ENCODE data around the gene MS4A7. TPM values are rescaled to one million over a fixed set of nuclear protein-coding genes. Genes with fewer than 3 reads are reported as not detected.

MS4A7 gene
- total and polyA plus RNA-seq, 2 of the 4 experiments (the other 2 are of a cell fraction), result not detected

DNA sequence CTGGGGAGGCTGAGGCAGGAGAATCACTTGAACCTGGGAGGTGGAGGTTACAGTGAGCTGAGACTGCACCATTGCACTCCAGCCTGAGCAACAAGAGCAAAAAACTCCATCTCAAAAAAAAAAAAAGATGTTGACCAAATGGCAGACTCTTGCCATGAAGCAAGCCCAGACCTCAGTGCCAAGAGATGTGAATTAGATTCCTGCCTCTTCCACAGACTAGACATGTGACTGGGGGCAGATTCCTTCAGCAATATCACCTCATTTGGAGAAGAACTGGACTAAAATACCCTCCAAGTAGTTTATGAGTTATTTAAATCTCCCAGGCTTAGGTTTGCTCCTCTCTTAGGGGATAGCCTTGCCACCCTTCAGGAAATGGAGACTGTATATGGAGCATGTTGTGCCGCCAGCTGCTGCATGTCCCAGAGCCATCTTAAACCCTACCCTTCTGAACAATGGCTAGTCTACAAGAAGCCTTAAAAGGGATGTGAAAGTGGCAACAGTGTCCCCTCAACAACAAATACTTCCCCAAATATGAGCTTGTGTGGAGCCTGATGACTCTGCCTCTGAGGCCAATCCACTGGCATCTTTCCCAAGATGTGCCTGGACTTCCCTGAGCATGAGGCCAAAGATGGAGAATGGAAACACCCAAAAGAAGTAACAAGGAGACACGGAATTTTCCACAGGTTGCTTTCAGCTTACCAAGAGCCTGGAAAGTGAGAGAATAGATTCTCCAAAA lies 763 bp upstream of the MS4A7 start:
- Histone ChIP-seq H2AK9ac (replicated peaks; ENCODE audit: low read depth, low read length, poor library complexity) (no peak overlapping the region), H3K79me1 (ENCODE audit: low read depth in 1 of 2, low read length in 2 of 2) (no peaks in the 10 kb centered on the region), H3K36me3 (ENCODE audit: control insufficient read depth, insufficient read depth, low read length) (no peaks in the 10 kb centered on the region), H4K8ac (ENCODE audit: low read depth in 2 of 2, low read length in 2 of 2) (no peak overlapping the region), H4K91ac (ENCODE audit: insufficient read depth, low read depth, low read length) (no peak overlapping the region), H3K4ac (ENCODE audit: low read depth, low read length) (no peak overlapping the region), H3K4me3 (ENCODE audit: insufficient read depth, low read depth, low read length) (no peak overlapping the region), H3K27me3 (ENCODE audit: control insufficient read depth, insufficient read depth, low read length) (no peaks in the 10 kb centered on the region), H2AK5ac (ENCODE audit: low read depth, low read length) (no peak overlapping the region), H3K56ac (ENCODE audit: extremely low read depth, insufficient read depth, low read length) (no peak overlapping the region), H2AFZ (replicated peaks; ENCODE audit: low read length, poor library complexity) (no peak overlapping the region), H3K9ac (ENCODE audit: low read depth, low read length) (no peak overlapping the region), H3K9me3 (ENCODE audit: control insufficient read depth, insufficient read depth, low read length) (peaks cover 4% of the 10 kb centered on the region; the same call in 1 of the 2 replicates), H4K5ac (ENCODE audit: low read depth, low read length) (no peak overlapping the region), H3K9me1 (ENCODE audit: insufficient read depth, low read length) (no peaks in the 10 kb centered on the region), H2BK20ac (ENCODE audit: low read depth, low read length) (no peak overlapping the region), H3K14ac (replicated peaks; ENCODE audit: low read depth, low read length) (no peak overlapping the region), H2BK5ac (ENCODE audit: low read depth, low read length, poor library complexity, severe bottlenecking) (no peak overlapping the region), H2BK15ac (ENCODE audit: low read depth, low read length) (no peak overlapping the region), H3K18ac (ENCODE audit: low read depth, low read length) (no peak overlapping the region), H3K27ac (ENCODE audit: insufficient read depth, low read length) (no peak overlapping the region), H3K4me2 (ENCODE audit: low read depth, low read length) (no peak overlapping the region), H2BK120ac (ENCODE audit: low read depth, low read length) (no peak overlapping the region), H4K20me1 (ENCODE audit: insufficient read depth, low read length) (no peaks in the 10 kb centered on the region), H3K23ac (ENCODE audit: low read depth, low read length) (no peak overlapping the region), H3K4me1 (ENCODE audit: control insufficient read depth, insufficient read depth, low read length) (no peaks in the 10 kb centered on the region)
- WGBS, 2 experiments (ENCODE audit: extremely low coverage in 2 of 2, insufficient read length in 1 of 2), result no CpG with 5 or more reads among the region's 2 CpGs
- BruUV-seq (replicated peaks), result no TSS peak
- TF ChIP-seq, protein P1, sequence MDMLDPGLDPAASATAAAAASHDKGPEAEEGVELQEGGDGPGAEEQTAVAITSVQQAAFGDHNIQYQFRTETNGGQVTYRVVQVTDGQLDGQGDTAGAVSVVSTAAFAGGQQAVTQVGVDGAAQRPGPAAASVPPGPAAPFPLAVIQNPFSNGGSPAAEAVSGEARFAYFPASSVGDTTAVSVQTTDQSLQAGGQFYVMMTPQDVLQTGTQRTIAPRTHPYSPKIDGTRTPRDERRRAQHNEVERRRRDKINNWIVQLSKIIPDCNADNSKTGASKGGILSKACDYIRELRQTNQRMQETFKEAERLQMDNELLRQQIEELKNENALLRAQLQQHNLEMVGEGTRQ (IDR thresholded peaks at IDR 0.05; ENCODE audit: low read depth, low read length), result no peak
- TF ChIP-seq RAD21 (IDR thresholded peaks at IDR 0.05; ENCODE audit: low read length) (no peak), BHLHE40 (IDR thresholded peaks at IDR 0.05; ENCODE audit: low read depth, low read length) (no peak)
- dilution Hi-C loops (cut with HindIII; ENCODE audit: low sequenced_read_pairs, unreplicated experiment), result no loop called here
- no peak for DNase-seq
- ATAC-seq (ENCODE audit: low read depth), result no peak
- ChIA-PET CTCF (no interaction called here), POLR2A (ENCODE audit: unreplicated experiment) (no interaction called here)
- intact Hi-C loops (cut with micrococcal nuclease), result no loop called here
- in situ Hi-C loops (cut with MboI; ENCODE audit: low sequenced_read_pairs), result no loop called here
